Vagina (tissue), 2 donors: ENCODE data around the gene RPS6KC1.

Experiments used
- CTCF ChIP-seq, 3 experiments: fragments of 450-650 bp in 2 of 3; fragments of 200-600 bp in 1 of 3; sonication (generic) in 1 of 3; IDR thresholded peaks; one replicate each; pipeline ENCODE4 v1.5.1; 2017 to 2019; ENCODE audit warnings: antibody characterized with exemption in 3 of 3, mild to moderate bottlenecking in 2 of 3, moderate library complexity in 2 of 3
- POLR2AphosphoS5 ChIP-seq, 2 donors: sonication (generic); formaldehyde crosslinking; IDR thresholded peaks; one replicate each; pipeline ENCODE4 v1.9.0; 2017; ENCODE audit warnings: antibody characterized with exemption in 2 of 2, mild to moderate bottlenecking in 2 of 2, low read depth in 1 of 2; ENCODE audit not compliant: insufficient read depth in 1 of 2

GRCh38 chr1:213284626-213285025, 233.6 kb downstream of the RPS6KC1 start:
- TF ChIP-seq CTCF (IDR thresholded peaks at IDR 0.05): no peak
- TF ChIP-seq POLR2AphosphoS5 (IDR thresholded peaks at IDR 0.05; ENCODE audit: insufficient read depth in 1 of 2, low read depth in 1 of 2): no peak
